ENCODE results near the gene KIAA0753. TPM values are rescaled to one million over a fixed set of nuclear protein-coding genes. Genes with fewer than 3 reads are reported as not detected.
A peak's percentile ranks its signal among the peaks of the same experiment; 100 is the strongest.

KIAA0753 gene
- total and polyA plus RNA-seq, 2 experiments from 2014 or later = 6.9 to 20.5 TPM

- Histone ChIP-seq H3K27me3 (replicated peaks; ENCODE audit: insufficient read depth) (no peaks in the 10 kb centered on the region), H3K4me3 (peak overlapping the region; percentile 72), H3K4me2 (ENCODE audit: unreplicated experiment) (peak overlapping the region; percentile 90), H4K20me1 (ENCODE audit: insufficient read depth) (no peaks in the 10 kb centered on the region), H3K9ac (peak overlapping the region; percentile 62), H3F3A (ENCODE audit: insufficient read depth) (no peaks in the 10 kb centered on the region; the same call in 1 of the 2 replicates), H3K27ac (no peak overlapping the region), H3K4me1 (ENCODE audit: insufficient read depth) (0 out of 2 replicates have a peak, but pooled peaks cover 3% of the 10 kb centered on the region), H3K36me3 (ENCODE audit: low read depth) (no peaks in the 10 kb centered on the region), H3K79me2 (ENCODE audit: insufficient read depth) (no peaks in the 10 kb centered on the region), H3K9me3 (ENCODE audit: low read depth) (no peaks in the 10 kb centered on the region), H3K9me2 (ENCODE audit: insufficient read depth) (no peaks in the 10 kb centered on the region), H2AFZ (peak overlapping the region; percentile 55)
- WGBS, 2 experiments (ENCODE audit: low coverage in 1 of 2, low lambda C conversion rate in 2 of 2, missing lambda C conversion rate in 2 of 2) = 20 to 24% methylated on average over 12 of the region's 12 CpGs
- DNase-seq = no peak
- in situ Hi-C loops (cut with MboI) = no loop called here
- TF ChIP-seq EZH2phosphoT487 (IDR thresholded peaks at IDR 0.05; ENCODE audit: insufficient read depth, low read depth) = no peak
- TF ChIP-seq EZH2 (IDR thresholded peaks at IDR 0.05; ENCODE audit: insufficient read depth, poor library complexity, severe bottlenecking) = no peak
Observed at GRCh38 chr17:6554871-6555330, 85.6 kb downstream of the KIAA0753 start.

- Histone ChIP-seq H3K9ac (no peak overlapping the region), H3K9me3 (ENCODE audit: low read depth) (no peaks in the 10 kb centered on the region), H3K27ac (no peak overlapping the region), H3K36me3 (ENCODE audit: low read depth) (no peaks in the 10 kb centered on the region), H3K4me3 (no peak overlapping the region), H3K79me2 (ENCODE audit: insufficient read depth) (no peaks in the 10 kb centered on the region), H3K4me1 (ENCODE audit: insufficient read depth) (0 out of 2 replicates have a peak, but pooled peaks cover 3% of the 10 kb centered on the region), H3K4me2 (ENCODE audit: unreplicated experiment) (no peak overlapping the region), H4K20me1 (ENCODE audit: insufficient read depth) (no peaks in the 10 kb centered on the region), H3K27me3 (replicated peaks; ENCODE audit: insufficient read depth) (no peaks in the 10 kb centered on the region), H3F3A (ENCODE audit: insufficient read depth) (no peaks in the 10 kb centered on the region; the same call in 1 of the 2 replicates), H3K9me2 (ENCODE audit: insufficient read depth) (no peaks in the 10 kb centered on the region), H2AFZ (no peak overlapping the region)
- WGBS, 2 experiments (ENCODE audit: low coverage in 1 of 2, low lambda C conversion rate in 2 of 2, missing lambda C conversion rate in 2 of 2) = 75 to 85% methylated on average over 4 of the region's 4 CpGs
- DNase-seq = no peak
- in situ Hi-C loops (cut with MboI) = no loop called here
- TF ChIP-seq EZH2 (IDR thresholded peaks at IDR 0.05; ENCODE audit: insufficient read depth, poor library complexity, severe bottlenecking) = no peak
Observed at GRCh38 chr17:6554342-6554741, 86.2 kb downstream of the KIAA0753 start.

- Histone ChIP-seq H3K4me3 (no peak overlapping the region), H2AFZ (no peak overlapping the region), H3K9ac (no peak overlapping the region), H3F3A (ENCODE audit: insufficient read depth) (no peaks in the 10 kb centered on the region; the same call in 1 of the 2 replicates), H3K9me2 (ENCODE audit: insufficient read depth) (no peaks in the 10 kb centered on the region), H3K4me2 (ENCODE audit: unreplicated experiment) (no peak overlapping the region), H4K20me1 (ENCODE audit: insufficient read depth) (no peaks in the 10 kb centered on the region), H3K27ac (no peak overlapping the region), H3K79me2 (ENCODE audit: insufficient read depth) (no peaks in the 10 kb centered on the region), H3K9me3 (ENCODE audit: low read depth) (no peaks in the 10 kb centered on the region), H3K27me3 (replicated peaks; ENCODE audit: insufficient read depth) (no peaks in the 10 kb centered on the region), H3K36me3 (ENCODE audit: low read depth) (no peaks in the 10 kb centered on the region), H3K4me1 (ENCODE audit: insufficient read depth) (0 out of 2 replicates have a peak, but pooled peaks cover 3% of the 10 kb centered on the region)
- in situ Hi-C loops (cut with MboI) = no loop called here
- 91 to 94% methylated on average over 11 of the region's 11 CpGs for WGBS, 2 experiments (ENCODE audit: low coverage in 1 of 2, low lambda C conversion rate in 2 of 2, missing lambda C conversion rate in 2 of 2)
- no peak for TF ChIP-seq EZH2 (IDR thresholded peaks at IDR 0.05; ENCODE audit: insufficient read depth, poor library complexity, severe bottlenecking)
- TF ChIP-seq EZH2phosphoT487 (IDR thresholded peaks at IDR 0.05; ENCODE audit: insufficient read depth, low read depth) = no peak
- DNase-seq = no peak
Observed at GRCh38 chr17:6551869-6552531, 88.5 kb downstream of the KIAA0753 start.

- 51 to 55% methylated on average over 5 of the region's 5 CpGs for WGBS, 2 experiments (ENCODE audit: low coverage in 1 of 2, low lambda C conversion rate in 2 of 2, missing lambda C conversion rate in 2 of 2)
- TF ChIP-seq EZH2phosphoT487 (IDR thresholded peaks at IDR 0.05; ENCODE audit: insufficient read depth, low read depth) = no peak
- TF ChIP-seq EZH2 (IDR thresholded peaks at IDR 0.05; ENCODE audit: insufficient read depth, poor library complexity, severe bottlenecking) = no peak
- in situ Hi-C loops (cut with MboI) = no loop called here
- H3K4me1 ChIP-seq (ENCODE audit: insufficient read depth) = peaks cover 6% of the 10 kb centered on the region; the same call in 1 of the 2 replicates
- no peak overlapping the region for H3K4me2 ChIP-seq (ENCODE audit: unreplicated experiment)
- no peaks in the 10 kb centered on the region for H3K27me3 ChIP-seq (replicated peaks; ENCODE audit: insufficient read depth)
- no peak overlapping the region for H2AFZ ChIP-seq
- H3K27ac ChIP-seq = no peak overlapping the region
- no peaks in the 10 kb centered on the region for H3K36me3 ChIP-seq (ENCODE audit: low read depth)
- H4K20me1 ChIP-seq (ENCODE audit: insufficient read depth) = no peaks in the 10 kb centered on the region
- DNase-seq = no peak
- H3K9ac ChIP-seq = no peak overlapping the region
- no peaks in the 10 kb centered on the region for H3K79me2 ChIP-seq (ENCODE audit: insufficient read depth)
- no peaks in the 10 kb centered on the region for H3K9me2 ChIP-seq (ENCODE audit: insufficient read depth)
- H3F3A ChIP-seq (ENCODE audit: insufficient read depth) = no peaks in the 10 kb centered on the region
- no peak overlapping the region for H3K4me3 ChIP-seq
- no peaks in the 10 kb centered on the region for H3K9me3 ChIP-seq (ENCODE audit: low read depth)
Observed at GRCh38 chr17:6551356-6551755, 89.2 kb downstream of the KIAA0753 start.
